Measurements from ENCODE around the gene YTHDF1. TPM values are rescaled to one million over a fixed set of nuclear protein-coding genes. Genes with fewer than 3 reads are reported as not detected.

The YTHDF1 gene
- total and polyA plus RNA-seq, 12 donors, result 15.3 to 31.6 (median 21.4) TPM

GRCh38 chr20:63188641-63189321, 27.1 kb downstream of the YTHDF1 start:
- peaks cover 0 to 12% (median under 1%) of the 10 kb centered on the region in 7 donors for H3K27me3 ChIP-seq
- no peak overlapping the region for H3K4me3 ChIP-seq
- peaks cover 0 to 6% (median 0%) of the 10 kb centered on the region in 11 donors for H3K9me3 ChIP-seq
- no peak for ATAC-seq
- no peak for DNase-seq
- WGBS, 2 donors, result 67 to 69% methylated on average over 15 of the region's 15 CpGs
- TF ChIP-seq CTCF (IDR thresholded peaks at IDR 0.05), result no peak
- no peaks in the 10 kb centered on the region for H3K36me3 ChIP-seq
- no peaks in the 10 kb centered on the region for H3K4me1 ChIP-seq
- intact Hi-C loops (cut with DNase I), result no loop called here
- H3K27ac ChIP-seq, result no peak overlapping the region

- H3K4me1 ChIP-seq, result no peaks in the 10 kb centered on the region
- H3K36me3 ChIP-seq, result no peaks in the 10 kb centered on the region
- 78 to 81% methylated on average over 13 of the region's 13 CpGs for WGBS, 2 donors
- H3K27me3 ChIP-seq, result peaks cover 0 to 19% (median 6%) of the 10 kb centered on the region in 7 donors
- H3K27ac ChIP-seq, result no peak overlapping the region
- no peak for TF ChIP-seq CTCF (IDR thresholded peaks at IDR 0.05)
- DNase-seq (no peak), ATAC-seq (no peak)
- peaks cover 0 to 6% (median 0%) of the 10 kb centered on the region in 11 donors for H3K9me3 ChIP-seq
- intact Hi-C loops (cut with DNase I), result no loop called here
- no peak overlapping the region for H3K4me3 ChIP-seq
Measured at GRCh38 chr20:63188159-63188442, 27.8 kb downstream of the YTHDF1 start.

GRCh38 chr20:63187338-63188158, 28.4 kb downstream of the YTHDF1 start:
- no peak overlapping the region for H3K4me3 ChIP-seq
- DNase-seq, result no peak
- intact Hi-C loops (cut with DNase I), result no loop called here
- H3K27me3 ChIP-seq, result peaks cover 0 to 24% (median 11%) of the 10 kb centered on the region in 7 donors
- no peaks in the 10 kb centered on the region for H3K36me3 ChIP-seq
- 76 to 81% methylated on average over 7 of the region's 7 CpGs for WGBS, 2 donors
- no peak for TF ChIP-seq CTCF (IDR thresholded peaks at IDR 0.05)
- no peaks in the 10 kb centered on the region for H3K4me1 ChIP-seq
- no peak for ATAC-seq
- no peak overlapping the region for H3K27ac ChIP-seq
- peaks cover 0 to 6% (median 0%) of the 10 kb centered on the region in 11 donors for H3K9me3 ChIP-seq

GRCh38 chr20:63186528-63187316, 29.2 kb downstream of the YTHDF1 start:
- H3K4me1 ChIP-seq, result no peaks in the 10 kb centered on the region
- H3K27me3 ChIP-seq, result peaks cover 0 to 32% (median 17%) of the 10 kb centered on the region in 7 donors
- 85 to 88% methylated on average over 8 of the region's 8 CpGs for WGBS, 2 donors
- intact Hi-C loops (cut with DNase I), result no loop called here
- no peaks in the 10 kb centered on the region for H3K36me3 ChIP-seq
- DNase-seq (no peak), ATAC-seq (no peak)
- TF ChIP-seq CTCF (IDR thresholded peaks at IDR 0.05), result no peak
- no peak overlapping the region for H3K27ac ChIP-seq
- no peak overlapping the region for H3K4me3 ChIP-seq
- peaks cover 0 to 6% (median 0%) of the 10 kb centered on the region in 11 donors for H3K9me3 ChIP-seq
